GM10847 (cell line): Measurements from ENCODE around the gene NOS1AP.

Experiments used
- POLR2A ChIP-seq: IDR thresholded peaks from 2 replicates; pipeline ENCODE4 v1.6.1; 2011; ENCODE audit not compliant: insufficient read length; ENCODE audit errors: extremely low read depth

The NOS1AP gene

GRCh38 chr1:162219461-162219860 lies 150.0 kb downstream of the NOS1AP start:
- no peak for TF ChIP-seq POLR2A

- TF ChIP-seq POLR2A: no peak
Measured at GRCh38 chr1:162220009-162220539, 150.6 kb downstream of the NOS1AP start.

- no peak for TF ChIP-seq POLR2A
Measured at GRCh38 chr1:162222014-162222413, 152.5 kb downstream of the NOS1AP start.

GRCh38 chr1:162222730-162223129 lies 153.2 kb downstream of the NOS1AP start:
- TF ChIP-seq POLR2A: no peak

- TF ChIP-seq POLR2A: no peak
Measured at GRCh38 chr1:162223488-162223887, 154.0 kb downstream of the NOS1AP start.

- TF ChIP-seq POLR2A: no peak
Measured at GRCh38 chr1:162224267-162224666, 154.8 kb downstream of the NOS1AP start.

- TF ChIP-seq POLR2A: no peak
Measured at GRCh38 chr1:162228586-162228985, 159.1 kb downstream of the NOS1AP start.

- no peak for TF ChIP-seq POLR2A
Measured at GRCh38 chr1:162229549-162229948, 160.1 kb downstream of the NOS1AP start.

- no peak for TF ChIP-seq POLR2A
Measured at GRCh38 chr1:162230096-162230495, 160.6 kb downstream of the NOS1AP start.

GRCh38 chr1:162230517-162230916 lies 161.0 kb downstream of the NOS1AP start:
- no peak for TF ChIP-seq POLR2A

- TF ChIP-seq POLR2A: no peak
Measured at GRCh38 chr1:162232034-162232711, 162.7 kb downstream of the NOS1AP start.

- no peak for TF ChIP-seq POLR2A
Measured at GRCh38 chr1:162233066-162233465, 163.6 kb downstream of the NOS1AP start.

GRCh38 chr1:162233937-162234336 lies 164.4 kb downstream of the NOS1AP start:
- TF ChIP-seq POLR2A: no peak

GRCh38 chr1:162234571-162234970 lies 165.1 kb downstream of the NOS1AP start:
- TF ChIP-seq POLR2A: no peak

- no peak for TF ChIP-seq POLR2A
Measured at GRCh38 chr1:162235241-162235800, 165.8 kb downstream of the NOS1AP start.

GRCh38 chr1:162236201-162236600 lies 166.7 kb downstream of the NOS1AP start:
- no peak for TF ChIP-seq POLR2A

- no peak for TF ChIP-seq POLR2A
Measured at GRCh38 chr1:162236618-162237017, 167.1 kb downstream of the NOS1AP start.
